HG02938 (cell line): Measurements from ENCODE around the gene IFI44.

Experiments
- ATAC-seq: cut with Tn5 transposase; IDR thresholded peaks from one replicate; pipeline ENCODE4 v1.9.1; 2021; ENCODE audit warnings: mild to moderate bottlenecking, moderate library complexity; ENCODE audit not compliant: unreplicated experiment

The IFI44 gene

DNA sequence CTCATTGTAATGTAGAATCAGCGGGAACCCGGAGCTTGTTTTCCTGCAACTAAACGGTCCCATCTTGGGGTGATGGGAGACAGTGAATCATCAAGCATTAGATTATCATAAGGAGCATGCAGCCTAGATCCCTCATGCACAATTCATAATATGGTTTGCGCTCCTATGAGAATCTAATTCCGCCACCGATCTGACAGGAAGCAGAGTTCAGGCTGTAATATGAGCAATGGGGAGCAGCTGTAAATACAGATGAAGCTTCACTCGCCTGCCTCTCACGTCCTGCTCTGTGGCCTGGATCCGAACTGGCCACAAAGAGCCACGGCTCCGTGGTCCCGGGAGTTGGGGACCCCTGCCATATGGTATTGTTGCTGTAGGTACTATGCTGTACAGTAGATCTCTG is 1.6 kb downstream of the IFI44 start:
- ATAC-seq, result no peak

DNA sequence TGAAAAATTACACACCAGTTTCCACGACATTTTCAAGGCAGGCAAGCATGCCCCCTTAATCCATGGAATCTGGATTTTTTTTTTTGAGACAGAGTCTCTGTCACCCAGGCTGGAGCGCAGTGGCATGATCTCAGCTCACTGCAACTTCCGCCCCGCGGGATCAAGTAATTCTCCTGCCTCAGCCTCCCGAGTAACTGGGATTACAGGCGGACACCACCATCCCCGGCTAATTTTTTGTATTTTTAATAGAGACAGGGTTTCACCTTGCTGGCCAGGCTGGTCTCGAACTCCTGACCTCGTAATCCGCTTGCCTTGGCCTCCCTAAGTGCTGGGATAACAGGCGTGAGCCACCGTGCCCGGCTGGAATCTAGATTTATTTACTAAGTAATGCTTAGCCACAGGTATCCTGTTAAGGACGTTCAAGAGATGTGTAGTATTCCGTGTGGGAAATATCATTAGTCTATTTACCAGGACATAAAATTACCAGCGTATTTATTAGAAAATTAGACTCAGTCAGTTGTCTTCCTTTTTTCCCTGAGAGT is 2.5 kb downstream of the IFI44 start:
- no peak for ATAC-seq

DNA sequence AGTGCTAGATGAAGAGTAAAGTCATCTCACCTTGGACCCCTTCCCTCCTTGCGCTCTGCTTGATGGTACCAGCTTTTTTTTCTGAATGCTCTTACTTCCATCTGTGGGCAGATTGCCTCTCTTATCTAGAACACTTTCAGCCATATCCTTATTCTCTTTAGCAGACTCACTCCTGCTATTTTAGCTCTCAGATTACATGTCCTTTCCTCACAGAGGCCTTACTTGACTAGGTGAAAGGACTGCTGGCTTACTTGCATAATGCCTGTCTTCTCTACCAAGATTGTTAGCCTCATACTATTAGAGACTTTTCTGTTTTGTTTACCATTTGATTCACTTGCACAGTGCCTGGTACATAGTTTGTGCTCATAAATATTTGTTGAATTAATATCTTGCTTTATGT is 9.3 kb downstream of the IFI44 start:
- no peak for ATAC-seq

DNA sequence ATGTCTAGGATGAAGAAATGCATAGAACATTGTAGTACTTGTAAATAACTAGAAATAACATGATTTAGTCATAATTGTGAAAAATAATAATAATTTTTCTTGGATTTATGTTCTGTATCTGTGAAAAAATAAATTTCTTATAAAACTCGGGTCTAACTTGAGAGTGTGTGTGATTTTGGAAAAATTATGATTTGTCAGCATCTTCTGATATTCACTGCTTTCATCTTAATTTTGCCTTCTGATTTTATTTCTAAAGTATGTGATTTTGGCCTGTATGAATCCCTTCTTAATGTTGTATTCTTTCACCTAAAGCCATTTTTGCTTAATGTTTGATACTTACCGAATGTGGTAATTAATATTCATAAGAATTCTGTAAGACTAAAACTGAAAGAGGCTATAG is 14.3 kb downstream of the IFI44 start:
- no peak for ATAC-seq

DNA sequence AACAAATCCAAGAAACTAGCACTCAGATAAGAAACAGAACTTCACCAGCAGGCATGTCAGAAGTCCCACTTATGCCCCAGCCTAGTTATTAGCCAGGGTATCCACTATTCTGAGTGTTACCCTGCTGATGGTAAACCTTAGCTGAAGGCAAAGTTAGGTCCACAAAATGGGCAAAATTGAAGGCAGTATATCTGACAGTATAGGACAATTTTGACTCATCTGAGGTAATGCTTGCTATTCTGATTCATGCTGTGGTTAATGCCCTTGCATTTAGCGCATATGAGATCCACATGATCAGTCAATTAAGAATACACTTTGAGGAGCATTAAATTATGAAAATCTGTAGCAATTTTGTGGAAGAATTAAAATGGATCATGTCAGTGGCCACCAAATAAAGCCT is 15.1 kb downstream of the IFI44 start:
- no peak for ATAC-seq

DNA sequence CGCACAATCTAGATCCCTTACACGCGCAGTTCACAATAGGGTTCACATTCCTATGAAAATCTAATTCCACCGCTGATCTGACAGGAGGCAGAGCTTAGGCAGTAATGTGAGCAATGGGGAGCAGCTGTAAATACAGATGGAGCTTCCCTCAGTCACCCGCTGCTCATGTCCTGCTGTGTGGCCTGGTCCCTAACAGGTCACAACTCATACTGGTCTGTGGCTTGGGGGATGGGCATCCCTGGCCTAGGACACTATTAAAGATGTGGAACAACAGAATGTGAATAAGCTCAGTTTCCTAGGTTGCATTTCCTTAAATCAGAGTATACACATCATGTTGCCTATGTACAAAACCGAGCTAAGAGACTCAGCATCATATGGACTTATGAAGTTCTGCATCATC is 16.2 kb downstream of the IFI44 start:
- ATAC-seq, result no peak

DNA sequence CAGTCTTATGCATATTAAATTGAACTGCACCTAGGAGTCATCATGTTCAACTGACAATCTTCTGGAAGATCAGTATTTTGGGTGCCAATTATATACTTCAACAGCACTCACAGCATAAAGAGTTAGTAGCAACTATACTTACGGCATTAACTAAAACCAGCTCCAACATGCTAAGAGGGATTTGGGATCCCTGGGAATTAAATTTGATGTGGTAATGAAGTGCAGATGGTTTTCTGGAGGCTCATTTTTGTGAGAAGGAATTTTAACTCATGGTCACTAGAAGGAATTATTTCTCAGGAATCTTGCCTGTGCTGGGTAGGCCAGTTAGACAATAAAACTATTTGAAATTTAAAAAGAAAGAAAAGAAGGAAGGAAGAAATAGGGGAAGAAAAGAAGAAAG is 18.3 kb downstream of the IFI44 start:
- ATAC-seq, result no peak

DNA sequence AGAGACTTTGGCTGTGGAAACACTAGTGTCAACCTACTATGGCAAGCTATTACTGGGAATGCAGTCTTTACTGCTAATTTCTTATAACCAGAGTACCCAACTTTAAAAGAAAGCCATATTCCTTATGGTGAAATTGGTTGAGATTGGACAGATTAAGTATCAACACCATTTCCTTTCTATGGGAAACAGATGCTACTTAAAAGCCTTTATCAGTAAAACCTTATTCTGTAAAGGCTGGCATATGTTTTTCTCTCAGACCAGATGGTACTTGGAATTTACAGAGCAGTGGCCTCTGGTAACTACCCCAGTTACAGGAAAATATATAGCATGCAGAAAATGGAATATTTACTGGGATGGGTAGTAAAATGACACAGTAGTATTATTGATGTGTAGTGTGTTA is 18.8 kb downstream of the IFI44 start:
- ATAC-seq, result no peak

DNA sequence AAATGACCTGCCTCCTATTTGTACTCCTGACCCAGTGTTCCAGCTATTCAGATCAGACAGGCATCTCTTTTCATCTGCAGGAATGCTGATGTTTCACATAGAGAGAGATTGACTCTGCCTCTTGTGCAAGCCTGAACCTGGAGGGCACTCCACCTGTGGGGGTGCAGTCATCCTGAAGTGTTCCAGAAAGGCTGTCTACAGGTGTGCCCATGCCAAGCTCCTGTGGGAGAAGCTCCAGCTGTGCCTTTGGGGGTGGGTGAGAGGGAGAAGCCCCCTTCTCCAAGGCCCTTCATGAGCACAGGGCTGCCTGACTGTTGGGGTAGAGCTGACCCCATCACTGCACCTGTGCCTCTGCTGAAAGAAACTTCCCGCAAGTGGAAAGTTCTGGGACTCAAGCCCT is 22.8 kb downstream of the IFI44 start:
- ATAC-seq, result no peak

DNA sequence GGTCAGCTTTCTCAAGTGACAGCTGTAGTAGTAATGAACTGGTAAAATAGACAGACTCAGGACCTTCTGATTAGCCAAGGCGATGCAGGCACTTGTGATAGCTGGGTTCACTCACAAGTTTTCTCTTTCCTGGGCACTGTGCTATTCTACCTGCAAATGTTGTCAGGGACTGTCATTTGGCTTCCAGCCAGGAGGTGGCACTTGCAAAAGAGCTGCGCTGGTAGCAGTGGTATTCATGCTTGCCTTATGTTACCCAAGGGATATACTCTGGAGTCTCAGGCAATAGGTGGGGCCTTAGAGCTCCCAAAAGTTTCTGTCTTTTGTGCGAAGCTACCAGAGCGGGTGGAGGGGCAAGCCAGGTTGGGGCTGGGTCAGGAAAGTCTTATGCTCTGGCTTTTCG is 23.5 kb downstream of the IFI44 start:
- ATAC-seq, result no peak

DNA sequence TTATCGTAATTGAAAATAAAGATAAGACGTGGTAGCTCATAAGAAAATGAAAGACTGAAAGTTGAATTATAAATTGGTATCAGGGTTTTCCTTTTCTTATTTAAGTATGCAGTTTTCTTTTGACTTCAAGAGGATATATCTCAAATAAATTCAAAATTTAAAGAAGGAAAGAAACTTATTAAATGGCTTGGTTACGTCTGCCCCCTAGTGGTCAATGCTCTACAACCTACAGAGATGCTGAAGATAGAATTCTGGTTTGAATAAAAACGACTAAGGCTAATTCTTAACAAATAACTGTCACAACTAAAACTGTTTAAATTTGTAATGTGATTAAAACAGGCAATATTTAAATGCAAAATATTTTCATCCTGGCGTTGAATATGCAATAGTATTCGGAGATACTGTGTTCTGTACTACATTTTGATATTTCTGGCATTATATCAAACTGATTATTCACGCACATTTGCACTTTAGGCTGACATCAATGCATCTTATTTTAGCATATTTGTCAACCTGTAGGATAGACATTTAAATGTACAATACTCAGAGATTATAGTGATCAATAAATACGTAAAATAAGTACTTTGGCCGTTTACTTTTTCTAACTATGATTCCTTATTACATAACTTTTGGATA is 26.8 kb downstream of the IFI44 start:
- peak; percentile 33 for ATAC-seq

DNA sequence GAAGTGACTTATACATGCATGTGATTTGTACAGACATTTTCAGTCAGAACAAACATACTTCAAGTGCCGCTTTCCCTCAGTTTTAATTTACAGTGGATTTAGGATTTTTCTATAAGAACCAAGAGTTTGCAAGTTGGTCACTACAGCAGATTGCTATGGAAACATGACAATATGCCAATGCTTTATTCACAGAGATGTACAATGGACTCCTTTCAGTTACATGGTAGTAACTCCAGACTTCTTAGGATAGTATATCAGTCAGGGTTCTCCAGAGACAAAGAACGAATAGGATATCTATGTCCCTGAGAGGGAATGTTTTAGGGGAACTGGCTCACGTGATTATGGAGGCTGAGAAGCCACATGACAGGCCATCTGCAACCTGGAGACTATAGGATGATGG is 27.4 kb downstream of the IFI44 start:
- no peak for ATAC-seq

DNA sequence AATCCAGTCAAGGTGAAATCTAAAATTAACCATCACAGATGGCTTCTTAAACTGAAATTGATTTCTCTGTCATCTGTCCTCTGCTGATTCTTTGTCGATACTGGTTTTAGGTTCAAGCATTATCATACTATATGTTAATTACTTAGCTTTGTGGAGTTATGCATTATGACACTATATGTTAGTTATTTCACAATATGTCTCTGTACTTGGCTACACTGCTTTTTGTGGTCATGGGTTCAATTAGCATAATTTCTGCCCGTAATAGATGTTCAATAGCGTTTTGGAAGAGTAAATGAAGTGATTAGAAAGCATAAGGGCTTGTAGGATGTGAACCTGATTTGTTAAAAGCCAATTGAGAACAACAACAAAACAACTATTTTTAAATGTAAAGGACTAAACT is 28.2 kb downstream of the IFI44 start:
- no peak for ATAC-seq

DNA sequence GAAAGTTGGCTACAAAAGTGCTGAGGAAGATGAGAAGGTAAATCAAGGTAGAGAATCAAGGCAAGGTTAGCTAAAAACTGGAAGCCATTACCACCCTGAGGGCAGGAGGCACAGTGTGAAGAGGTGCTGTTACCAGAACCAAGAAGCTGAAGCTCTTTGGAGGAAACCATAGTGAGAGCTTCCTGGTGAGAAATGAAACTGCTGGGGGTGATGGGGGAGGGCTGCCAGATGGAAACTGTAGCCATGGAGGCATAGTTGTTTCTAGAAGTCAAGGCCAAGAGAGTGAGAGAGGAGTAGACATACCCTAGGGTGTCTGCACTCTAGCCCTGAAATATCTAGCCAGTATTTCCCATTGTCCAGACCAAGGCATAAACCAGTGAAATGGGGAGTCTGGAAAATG is 28.7 kb downstream of the IFI44 start:
- ATAC-seq, result peak; percentile 85

DNA sequence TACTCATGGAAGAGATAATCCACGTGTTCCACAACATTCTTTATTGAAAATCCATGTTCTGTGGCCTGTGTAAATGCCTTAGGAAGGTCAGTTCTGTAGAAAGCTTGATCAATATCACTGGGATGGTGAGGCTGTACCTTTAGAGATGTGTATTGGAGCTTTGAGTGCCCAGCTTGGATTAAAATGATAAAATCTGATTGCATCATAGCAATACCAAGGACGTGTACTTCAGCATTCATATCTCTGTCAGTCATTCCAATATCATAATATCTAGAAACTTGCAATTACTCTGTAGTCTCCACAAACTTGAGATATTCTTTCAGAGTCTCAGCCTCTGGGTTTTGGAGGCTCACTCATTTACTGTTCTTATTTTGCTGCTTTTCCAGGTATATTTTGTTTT is 31.6 kb downstream of the IFI44 start:
- no peak for ATAC-seq

DNA sequence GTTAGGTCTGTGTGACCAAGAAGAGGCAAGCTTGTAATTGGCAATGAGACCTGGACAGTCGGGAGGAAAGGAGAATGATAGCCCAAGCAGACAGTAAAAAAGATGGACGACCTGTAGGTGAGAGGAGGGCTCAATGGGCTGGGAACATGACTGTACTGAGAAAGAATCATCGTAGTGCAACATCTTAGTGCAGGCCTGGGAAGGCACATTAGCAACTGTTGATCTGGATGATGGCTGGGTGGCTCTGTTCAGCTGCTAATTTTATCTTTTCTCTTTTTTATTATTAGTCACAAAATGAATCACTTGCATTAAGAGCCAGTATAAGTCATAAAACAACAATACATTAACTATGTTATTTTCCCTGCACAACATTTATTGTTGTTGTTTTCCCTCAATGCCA is 32.9 kb downstream of the IFI44 start:
- no peak for ATAC-seq

DNA sequence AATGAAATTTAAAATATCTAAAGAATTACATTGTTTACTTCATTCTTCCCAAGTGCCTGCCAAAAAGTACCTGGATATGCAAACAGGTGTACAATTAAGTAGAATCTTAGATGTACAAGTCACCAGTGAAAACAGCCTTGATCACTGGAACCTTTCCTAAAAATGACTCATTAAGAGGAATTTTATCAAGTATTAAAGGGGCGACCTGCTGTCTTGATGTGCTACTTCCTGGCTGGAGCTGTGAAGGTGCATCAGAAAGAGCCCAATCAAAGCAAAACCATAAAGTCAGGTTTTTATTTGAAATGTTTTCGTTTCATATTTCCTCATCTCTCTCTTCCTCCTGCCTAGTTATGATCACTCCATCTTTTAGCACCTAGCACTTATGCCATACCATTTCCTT is 33.4 kb downstream of the IFI44 start:
- no peak for ATAC-seq

DNA sequence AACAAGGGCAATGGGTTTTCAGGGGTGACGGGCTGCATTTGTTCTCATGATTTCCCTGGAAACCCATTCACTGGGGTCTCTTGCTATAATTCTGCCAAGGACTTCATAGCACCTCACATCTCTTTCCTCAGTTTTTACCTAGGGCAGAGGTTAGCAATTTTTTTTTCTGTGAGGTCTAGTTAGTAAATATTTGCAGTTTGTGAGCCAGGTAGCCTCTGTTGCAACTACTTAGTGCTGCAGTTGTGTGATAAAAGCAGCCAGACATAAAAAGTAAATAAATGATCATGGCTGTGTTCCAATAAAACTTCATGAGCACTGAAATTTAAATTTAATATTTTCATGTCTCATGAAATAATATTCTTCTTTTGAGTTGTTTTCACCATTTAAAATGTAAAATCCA is 37.7 kb downstream of the IFI44 start:
- no peak for ATAC-seq

DNA sequence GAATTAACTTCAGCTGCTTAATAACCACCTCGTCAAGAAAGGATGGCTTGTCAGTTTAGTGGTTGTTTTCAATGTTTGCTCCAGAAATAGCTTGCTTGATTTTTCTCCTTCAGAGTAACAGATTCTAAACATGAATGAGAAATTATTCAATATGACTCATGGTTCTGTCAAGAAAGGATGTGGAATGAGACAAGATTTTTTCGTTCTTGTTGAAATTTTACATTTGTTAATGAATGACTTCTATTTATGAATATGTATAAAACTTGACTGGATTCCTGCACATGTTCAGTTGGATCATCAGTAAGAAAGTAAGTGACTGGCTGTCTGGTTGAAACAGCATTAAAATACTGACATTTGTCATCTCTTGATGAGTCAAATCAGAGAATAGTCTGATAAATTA is 38.3 kb downstream of the IFI44 start:
- no peak for ATAC-seq

DNA sequence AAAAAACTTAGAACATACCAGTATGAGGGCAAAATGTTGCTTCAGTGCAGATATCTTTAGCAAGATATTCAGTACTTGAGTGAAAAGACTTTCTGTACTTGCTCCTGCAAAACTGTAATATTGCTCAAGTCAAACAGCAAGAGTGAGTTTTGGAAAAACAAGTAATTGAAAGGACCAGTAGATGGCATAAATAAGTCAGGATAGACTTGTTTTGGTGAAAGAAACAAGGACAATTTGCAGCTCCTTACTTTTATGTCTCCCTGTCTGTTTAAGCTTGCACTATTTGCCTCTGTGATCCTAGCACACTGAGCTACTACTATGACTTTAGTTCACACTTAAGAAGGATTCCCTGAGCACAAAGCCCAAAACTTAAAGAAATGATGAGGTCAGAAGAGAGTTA is 39.1 kb downstream of the IFI44 start:
- ATAC-seq, result no peak

DNA sequence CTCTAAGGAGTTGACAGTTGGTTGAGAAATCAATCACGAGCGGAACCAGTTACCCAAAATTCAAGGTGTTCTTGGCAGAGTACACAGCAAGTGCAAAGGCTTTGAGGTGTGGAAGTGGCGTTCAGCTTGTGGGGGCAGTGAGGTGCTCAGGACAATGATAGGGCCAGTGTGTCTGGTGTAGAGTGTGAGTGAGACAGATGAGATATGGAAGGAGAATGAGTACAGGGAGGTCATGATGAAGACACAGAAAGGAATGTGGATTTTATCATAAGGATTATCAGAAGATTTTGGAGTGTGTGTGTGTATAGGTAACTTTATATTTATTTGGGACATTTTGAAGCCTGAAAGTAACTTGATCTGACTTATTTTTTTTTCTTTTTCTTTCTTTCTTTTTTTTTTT is 40.9 kb downstream of the IFI44 start:
- ATAC-seq, result no peak

DNA sequence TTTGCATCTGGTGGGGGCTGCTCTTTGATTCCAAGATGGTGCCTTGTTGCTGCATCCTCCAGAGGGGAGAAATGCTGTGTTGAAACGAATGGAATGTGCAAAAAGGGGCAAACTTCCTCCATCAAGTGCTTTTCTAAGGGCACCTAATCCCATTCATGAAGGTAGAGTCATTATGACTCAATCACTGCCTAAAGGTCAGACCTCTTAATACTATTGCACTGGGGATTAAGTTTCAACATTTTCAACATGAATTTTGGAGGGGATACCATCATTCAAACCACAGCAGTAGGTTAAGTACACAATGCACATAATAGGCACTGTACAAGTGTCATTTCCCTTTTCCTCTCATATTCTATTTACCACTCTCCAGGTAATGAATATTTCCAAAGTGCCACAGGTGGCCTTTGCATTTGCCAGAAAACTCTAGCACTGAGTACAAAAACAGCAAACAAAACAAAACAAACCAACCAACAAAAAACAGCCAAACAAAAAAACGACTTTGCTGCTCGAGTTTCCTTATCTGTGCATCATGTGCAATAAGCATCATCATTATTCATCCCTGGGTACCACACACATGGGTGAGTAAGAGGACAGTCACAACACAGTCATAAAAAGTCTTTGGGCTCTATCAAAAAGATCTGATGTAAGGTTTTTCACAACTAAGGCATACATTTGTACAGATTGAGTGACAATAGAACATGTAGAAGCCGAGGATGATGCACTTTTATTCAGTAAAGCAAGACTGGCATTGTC is 42.5 kb downstream of the IFI44 start:
- ATAC-seq, result no peak

DNA sequence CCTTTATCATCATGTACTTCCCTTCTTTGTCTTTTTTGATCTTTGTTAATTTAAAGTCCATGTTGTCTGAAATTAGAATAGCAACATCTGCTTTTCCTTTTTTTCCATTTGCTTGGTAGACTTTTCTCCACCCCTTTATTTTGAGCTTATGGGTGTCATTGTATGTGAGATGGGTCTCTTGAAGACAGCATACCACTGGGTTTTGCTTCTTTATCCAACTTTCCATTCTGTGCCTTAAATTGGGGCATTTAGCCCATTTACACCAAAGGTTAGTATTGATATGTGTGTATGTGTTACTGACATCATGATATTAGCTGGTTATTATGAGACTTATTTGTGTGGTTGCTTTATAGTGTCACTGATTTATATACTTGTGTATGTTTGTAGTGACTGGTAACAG is 50.2 kb downstream of the IFI44 start:
- ATAC-seq, result no peak
